Skeletal muscle cell (primary cell): Measurements from ENCODE around the gene TRAF3IP1.
"Not testable (repeated sequence)": the region's sequence is repeated elsewhere in the genome, so short reads cannot be mapped to it uniquely, and the experiment has no call there.

Source experiments
- DNase-seq: peaks from one replicate; pipeline ENCODE4 v3.0.0-alpha.2; 2010; ENCODE audit warnings: low read depth
- H3K4me3 ChIP-seq: 2 replicates; pipeline ENCODE4 v1.5.1; 2011; ENCODE audit warnings: low read depth, mild to moderate bottlenecking, control low read depth, low read length, moderate library complexity

TRAF3IP1 gene

DNA sequence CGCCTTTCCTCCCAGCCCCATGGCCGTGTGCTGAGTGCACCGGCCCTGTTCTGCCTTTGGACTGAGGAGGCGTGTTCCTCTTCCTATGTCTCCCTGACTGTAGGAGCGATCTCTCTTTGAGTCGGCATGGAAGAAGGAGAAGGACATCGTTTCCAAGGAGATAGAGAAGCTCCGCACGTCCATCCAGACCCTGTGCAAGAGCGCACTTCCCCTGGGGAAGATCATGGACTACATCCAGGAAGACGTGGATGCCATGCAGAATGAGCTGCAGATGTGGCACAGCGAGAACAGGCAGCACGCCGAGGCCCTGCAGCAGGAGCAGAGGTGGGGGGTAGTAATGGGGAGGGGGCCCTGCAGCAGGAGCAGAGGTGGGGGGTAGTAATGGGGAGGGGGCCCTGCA lies 77.0 kb downstream of the TRAF3IP1 start:
- no peak overlapping the region for H3K4me3 ChIP-seq
- DNase-seq = no peak

DNA sequence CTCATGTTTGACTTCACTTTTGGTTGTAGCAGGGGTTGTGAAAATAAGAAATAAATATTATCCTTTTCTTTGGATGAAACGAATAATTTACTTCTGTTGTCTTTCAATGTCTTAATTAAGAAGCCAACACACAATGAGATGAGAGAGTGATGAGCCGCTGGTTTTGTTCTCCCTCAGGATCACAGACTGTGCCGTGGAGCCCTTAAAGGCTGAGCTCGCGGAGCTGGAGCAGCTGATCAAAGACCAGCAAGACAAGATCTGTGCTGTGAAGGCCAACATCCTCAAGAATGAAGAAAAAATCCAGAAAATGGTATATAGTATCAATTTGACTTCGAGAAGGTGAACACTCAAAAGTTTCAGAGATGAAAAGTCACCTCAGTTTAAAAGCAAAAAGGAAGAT lies 78.3 kb downstream of the TRAF3IP1 start:
- H3K4me3 ChIP-seq = no peak overlapping the region
- DNase-seq = no peak

DNA sequence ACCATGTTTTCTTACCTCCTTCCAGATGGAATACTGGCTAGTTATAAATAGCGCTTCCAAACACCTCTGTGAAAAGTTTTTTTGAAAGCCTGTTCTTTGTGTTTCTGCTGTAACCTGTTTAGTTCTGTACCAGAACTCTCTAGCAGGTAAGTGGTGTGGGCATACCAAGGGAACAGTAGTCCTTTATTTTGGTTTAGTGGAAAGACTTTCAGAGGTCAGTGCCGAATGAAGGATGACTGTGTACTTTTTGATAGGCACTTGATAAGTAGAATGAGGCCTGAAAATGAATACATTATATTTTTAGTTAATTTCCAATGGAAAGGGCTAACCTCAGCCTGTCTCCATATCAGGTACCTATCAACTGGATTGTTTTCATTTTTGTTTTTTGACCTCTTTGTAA lies 78.8 kb downstream of the TRAF3IP1 start:
- no peak overlapping the region for H3K4me3 ChIP-seq
- no peak for DNase-seq

DNA sequence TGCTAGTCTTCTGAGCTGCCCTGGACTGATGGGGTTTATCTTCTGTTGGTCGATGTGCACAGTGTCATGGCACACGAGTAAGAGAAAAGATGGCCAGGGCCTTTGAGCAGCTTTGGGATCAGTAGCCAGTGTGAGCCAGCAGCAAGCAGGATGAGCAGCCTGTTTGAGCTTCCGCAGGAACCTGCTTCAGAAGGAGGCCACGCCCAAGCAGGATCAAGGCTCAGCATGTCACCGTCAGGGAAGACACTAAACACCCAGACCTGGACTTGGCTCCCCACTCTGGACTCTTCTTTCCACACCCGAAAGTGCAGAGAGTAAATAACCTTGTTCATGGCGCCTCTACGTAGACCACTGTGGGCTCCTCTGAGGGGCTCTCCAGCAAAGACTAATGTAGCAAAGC lies 81.2 kb downstream of the TRAF3IP1 start:
- no peak for DNase-seq
- H3K4me3 ChIP-seq = no peak overlapping the region

DNA sequence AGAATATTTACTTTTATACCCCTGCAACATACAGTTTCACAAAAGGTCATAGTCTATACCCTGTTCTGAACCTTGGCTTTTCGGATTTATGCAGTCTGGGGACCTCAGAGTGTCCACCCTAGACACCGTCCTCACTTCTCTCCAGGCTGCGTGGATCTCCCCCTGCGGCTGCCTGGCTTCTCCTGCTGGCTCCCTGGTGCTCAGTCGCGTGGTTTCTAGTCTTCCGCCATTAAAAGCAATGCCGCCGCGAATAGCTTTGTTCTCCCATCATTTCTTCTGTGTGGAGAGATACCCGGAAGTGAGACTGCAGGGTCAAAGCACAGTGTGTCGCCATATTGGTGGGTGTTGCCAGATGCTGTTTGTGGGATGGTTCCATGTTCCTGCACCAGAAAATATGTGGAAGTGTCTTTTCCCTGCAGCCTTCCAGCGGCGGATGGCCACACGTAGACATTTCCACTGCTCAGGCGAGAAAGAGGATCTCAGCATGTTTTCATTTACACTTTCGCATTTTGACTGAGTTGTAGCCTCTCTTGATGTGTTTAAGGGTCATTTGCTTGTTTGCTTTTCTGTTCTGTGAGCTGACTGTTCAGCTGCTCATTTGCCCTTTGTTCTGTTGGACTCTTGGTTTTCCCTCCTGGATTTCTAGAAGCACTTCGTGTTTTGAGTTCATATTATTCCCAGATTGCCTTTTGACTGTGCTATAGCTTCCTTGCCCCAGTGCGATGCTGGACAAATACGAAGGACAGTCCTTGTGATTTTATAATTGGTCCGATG lies 83.5 kb downstream of the TRAF3IP1 start:
- H3K4me3 ChIP-seq = no peak overlapping the region

DNA sequence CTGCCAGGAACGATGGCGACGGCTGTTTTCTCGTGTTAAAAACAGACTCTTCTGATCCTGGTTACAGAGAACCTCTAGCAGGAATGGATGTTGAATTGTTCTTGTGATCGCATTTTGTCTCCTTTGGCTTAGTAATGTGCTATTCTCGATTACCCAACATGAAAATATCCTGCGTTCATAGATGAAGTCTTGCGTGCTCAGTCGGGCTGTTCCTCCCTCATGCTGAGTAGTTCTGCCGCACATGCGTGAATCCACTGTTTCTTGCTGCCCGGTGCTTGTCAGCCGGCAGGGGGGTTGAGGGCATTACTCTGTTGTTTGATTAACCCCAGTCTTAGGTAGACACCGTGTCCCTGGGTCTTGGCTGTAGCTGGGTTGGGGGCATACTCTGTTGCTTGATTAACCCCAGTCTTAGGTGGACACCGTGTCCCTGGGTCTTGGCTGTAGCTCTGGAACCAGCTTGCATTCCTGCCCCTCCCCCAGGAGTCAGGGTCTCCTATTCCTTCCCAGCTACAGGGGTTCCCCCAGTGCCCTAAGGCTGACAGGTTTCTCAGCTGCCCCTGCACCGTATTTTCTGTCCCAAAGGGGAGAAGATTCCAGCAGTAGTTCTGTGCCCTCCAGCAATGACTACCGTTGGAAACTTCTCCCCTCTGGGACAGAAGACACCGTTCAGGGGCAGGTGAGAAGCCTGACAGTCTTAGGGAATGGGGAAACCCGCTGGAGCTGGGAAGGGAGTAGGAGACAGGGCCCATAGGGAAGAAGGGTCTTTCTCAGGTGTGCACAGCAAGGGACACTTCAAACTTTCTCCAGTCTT lies 84.3 kb downstream of the TRAF3IP1 start:
- no peak overlapping the region for H3K4me3 ChIP-seq
- DNase-seq = no peak

More for the DNA sequence above, 83.5 kb downstream of the TRAF3IP1 start:
- DNase-seq = no peak

DNA sequence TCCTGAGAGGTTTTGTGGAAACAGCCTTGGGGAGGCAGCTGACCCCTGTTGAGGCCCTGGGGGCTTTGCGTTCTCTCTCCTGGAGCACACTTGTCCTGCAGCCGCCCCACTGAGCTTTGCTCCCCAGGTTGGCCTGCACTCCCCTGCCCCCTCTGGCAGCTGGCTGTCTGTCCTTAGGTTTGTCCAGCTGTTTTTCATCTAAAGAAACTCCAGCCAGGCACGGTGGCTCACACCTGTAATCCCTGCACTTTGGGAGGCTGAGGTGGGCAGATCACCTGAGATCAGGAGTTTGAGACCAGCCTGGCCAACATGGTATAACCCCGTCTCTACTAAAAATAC lies 84.9 kb downstream of the TRAF3IP1 start:
- not testable (repeated sequence) for H3K4me3 ChIP-seq, DNase-seq

DNA sequence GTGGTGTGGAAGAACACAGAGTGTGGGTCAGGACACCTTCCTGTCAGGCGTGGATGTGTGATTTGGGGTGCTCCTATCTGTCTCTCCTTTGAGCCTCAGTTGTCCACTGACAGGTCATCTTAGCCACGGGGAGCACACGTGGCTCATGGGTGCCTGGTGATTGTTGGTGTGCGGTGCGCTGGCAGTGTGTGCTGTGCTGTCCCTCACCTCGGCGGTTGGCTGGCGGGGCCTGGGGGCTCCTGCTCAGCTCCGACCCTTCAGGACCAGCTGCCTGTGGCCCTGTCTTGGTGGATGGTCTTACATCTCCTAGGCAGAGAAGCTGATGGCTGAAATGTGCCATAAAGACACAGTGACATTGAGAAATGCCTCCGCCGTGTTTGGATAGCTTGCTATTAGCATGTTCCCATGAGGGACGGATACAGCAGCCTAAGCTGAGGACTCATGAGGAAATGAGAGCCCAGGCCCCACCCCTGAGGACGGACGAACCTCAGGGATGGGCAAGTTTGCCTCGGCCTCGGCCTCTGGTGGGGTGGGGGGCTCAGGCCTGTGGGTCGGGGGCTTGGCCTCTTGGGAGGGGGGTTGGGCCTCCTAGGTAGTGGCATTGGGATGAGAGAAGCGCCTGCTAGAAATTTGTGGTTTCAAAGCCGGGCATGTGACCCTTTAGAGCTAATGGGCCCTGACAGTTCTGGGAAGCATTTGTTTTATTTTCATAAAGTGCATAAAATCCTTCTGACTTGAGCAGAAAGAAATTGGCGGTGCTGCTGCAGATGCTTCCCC lies 86.1 kb downstream of the TRAF3IP1 start:
- no peak for DNase-seq
- H3K4me3 ChIP-seq = no peak overlapping the region

DNA sequence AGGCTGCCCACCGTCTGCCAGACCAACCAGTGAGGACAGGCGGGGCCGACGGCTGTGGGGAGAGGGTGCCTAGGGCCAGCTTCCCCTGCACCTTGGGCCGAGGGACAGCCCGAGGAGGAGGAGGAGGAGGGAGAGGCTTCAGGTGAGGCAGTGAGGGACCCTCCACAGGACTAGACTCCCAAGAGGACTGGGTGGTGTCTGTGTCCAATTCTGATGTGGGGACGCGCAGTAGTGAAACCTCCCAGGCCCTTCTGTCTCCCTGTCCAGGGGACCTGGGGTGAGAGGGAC lies 86.6 kb downstream of the TRAF3IP1 start:
- H3K4me3 ChIP-seq = no peak overlapping the region
- no peak for DNase-seq

DNA sequence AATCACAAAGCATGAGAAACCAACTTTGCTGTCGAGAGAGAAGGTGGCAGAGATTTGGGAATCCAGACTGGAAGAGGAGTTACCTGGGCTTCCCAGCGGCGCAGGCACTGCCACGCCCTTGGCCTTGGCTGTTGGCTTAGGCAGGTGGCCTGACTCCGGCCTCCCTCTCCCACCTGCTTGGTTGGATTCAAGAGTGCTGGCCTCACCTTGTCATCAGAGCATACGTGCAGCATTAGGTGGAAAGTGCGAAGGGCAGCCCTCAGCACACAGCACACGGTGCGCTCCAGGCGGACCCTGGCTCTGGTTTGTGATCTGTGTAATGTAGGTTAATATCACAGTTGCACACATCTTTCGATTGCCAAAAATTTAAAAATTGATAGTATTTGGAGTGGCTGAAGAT lies 87.2 kb downstream of the TRAF3IP1 start:
- H3K4me3 ChIP-seq = no peak overlapping the region
- DNase-seq = no peak

DNA sequence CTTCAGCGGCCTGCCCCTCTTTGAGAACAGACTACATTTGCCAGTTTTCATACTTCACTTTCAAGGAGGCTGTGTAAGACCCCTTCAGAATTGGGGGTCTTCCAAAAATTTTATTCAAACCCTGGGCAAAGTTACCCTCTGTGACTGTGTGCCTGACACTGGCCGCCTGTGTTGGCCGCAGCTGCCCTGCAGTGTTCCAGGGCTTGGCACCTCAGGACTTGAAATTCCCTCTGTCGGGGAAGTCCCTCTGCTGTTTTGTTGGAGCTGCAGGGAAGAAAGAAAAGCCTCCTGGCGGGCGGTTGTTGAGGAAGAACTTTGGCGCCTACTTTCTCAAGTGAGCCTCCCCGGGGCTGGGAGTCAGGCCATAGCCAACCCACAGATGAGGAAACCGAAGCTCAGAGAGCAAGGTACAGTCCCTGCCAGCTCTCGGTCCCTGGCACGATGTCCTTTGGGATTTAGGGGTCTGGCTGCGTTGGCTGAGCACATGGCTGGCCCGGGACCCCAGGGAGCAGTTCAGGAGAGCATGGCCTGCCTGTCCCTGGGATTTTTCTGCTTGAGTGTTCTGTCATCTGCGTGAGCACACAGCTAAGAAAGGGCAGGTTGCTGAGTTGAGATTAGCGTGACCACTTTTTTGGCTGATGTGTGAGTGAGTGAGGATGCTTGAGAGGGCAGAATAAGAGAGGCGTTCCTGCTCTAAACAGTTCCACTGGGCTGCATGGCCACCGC lies 88.5 kb downstream of the TRAF3IP1 start:
- H3K4me3 ChIP-seq = no peak overlapping the region
- DNase-seq = no peak

DNA sequence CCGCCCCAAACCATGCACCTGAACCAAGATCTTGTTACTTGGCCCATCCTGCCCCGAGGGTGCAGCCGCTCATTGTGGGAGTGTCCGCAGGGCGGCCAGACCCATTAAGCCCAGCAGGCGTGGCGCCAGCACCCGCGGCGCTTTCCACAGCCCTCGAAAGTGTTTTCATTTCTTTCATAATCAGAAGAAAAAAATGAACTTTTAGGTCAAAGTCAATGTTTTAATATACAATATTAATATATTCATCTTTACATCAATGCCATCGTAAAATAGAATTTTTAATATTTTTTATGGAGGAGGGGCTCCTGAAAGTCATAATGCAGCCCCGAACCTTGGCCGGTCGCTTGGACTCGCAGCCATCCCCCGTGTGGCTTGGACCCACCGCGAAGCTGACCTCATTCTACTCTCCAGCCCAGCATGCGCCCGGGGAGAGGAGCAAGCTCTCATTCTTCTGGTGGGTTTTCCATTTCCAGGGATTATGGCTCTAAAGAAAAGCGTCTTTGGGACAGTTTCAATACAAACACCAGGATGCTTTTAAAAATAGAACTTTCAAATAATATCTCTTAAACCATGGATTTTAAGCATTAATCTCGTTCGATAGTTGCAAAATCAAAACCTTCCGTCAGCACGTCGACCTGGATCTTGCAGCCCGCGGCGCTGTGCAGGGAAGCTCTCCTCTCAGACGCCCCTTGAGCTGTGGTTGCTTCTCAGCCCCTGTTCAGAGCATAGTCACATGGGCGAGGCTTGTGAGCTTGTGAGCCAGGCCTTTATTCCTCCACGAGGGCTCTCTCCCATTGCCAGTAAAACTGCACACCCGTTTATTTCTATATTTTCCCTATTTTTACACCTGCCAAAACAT lies 89.3 kb downstream of the TRAF3IP1 start:
- no peak for DNase-seq
- H3K4me3 ChIP-seq = no peak overlapping the region

DNA sequence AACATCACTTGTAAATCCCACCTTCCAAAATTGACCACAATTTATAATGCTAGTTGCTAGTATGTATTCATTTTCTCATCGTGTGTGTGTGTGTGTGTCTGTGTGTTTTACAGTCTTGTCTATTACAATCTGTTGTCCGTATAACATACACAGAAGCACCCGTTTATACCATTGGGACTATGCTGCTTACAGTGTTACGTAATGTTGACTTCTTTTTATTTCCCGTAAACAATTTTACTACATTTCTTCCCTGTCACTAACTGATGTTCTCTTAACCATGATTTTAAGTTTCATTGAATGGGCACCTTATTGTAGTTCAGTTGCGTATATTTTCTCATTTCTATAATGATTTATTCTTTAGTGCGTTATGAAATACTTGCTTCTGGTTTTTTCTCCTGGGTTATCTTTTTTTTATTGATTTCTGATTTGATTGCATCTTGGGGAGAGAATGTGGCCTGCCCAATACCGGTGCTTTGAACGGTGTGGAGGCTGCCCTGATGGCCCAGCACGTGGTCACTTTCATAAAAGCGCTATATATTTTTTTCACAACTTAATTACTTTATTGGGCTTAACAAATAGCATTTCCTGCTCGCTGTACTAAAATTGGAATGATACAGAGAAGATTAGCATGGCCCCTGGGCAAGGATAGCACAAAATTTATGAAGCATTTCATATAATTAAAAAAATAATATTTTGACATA lies 91.9 kb downstream of the TRAF3IP1 start:
- no peak for DNase-seq
- no peak overlapping the region for H3K4me3 ChIP-seq

DNA sequence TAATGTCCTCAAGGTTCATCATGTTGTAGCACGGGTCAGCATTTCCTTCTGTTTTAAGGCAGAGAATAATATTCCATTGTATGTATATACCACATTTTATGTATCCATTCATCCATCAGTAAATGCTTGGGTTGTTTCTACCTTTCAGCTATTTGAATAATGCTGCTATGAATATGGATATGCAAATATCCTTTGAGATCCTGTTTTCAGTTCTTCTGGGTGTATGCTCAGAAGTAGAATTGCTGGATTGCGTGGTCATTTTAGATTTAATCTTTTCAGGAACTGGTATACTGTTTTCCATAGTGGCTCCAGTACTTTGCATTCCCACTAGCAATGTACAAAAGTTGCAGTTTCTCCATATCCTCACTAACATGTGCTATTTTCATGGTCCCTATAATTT lies 93.0 kb downstream of the TRAF3IP1 start:
- no peak for DNase-seq
- no peak overlapping the region for H3K4me3 ChIP-seq

DNA sequence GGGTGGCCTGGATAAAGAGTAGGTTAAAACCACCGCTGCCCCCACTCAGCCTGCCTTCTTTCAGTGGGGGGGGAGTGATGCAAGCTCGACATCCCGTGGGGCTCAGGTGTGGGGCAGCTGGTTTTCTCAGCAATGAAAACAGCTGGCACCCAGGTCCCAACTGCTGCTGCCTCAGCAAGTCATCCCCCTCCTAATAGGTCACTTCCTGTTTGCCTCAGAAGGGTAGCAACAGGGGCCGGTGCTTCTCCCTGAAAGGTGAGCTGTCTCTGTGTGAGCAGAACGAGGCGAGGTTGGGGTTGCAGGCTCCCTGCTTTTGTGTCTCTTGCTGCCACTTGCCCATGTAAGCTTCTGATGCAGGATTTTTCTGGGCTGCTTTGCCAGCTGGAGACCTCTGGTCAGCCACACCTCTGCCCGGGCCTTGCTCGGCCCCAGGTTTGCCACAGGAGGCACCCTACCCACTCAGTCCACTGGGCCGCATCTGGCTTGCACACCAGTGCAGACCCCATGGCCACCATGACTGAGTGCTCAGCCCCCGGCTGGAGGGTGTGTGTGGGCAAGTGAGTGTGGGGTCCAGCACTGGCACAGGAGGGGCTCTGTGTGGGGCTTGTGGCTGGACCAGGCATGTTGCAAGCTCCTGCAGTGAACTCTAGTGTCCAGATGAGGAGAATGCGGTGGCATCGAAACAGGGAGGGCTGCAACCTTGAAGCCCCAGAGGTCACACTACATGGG lies 94.9 kb downstream of the TRAF3IP1 start:
- no peak for DNase-seq
- H3K4me3 ChIP-seq = no peak overlapping the region

DNA sequence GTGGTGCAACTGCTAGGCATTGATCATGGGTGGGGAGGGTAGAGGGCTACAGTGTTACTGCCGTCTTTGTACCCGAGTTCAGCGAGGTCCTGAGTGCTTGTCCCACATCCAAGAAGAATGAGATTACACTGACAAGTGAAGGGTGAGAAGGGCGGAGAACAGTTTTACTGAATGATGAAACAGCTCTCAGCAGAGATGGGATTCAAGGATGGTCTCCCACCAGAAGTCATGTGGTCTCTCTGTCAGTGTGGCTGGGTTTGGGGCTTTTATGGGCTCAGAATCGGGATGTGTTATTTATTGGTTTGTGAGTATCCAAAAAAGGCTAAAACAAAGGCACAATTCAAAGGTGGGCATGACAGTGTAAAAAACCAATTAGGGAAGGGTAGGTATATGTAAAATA lies 95.6 kb downstream of the TRAF3IP1 start:
- no peak for DNase-seq
- H3K4me3 ChIP-seq = no peak overlapping the region

DNA sequence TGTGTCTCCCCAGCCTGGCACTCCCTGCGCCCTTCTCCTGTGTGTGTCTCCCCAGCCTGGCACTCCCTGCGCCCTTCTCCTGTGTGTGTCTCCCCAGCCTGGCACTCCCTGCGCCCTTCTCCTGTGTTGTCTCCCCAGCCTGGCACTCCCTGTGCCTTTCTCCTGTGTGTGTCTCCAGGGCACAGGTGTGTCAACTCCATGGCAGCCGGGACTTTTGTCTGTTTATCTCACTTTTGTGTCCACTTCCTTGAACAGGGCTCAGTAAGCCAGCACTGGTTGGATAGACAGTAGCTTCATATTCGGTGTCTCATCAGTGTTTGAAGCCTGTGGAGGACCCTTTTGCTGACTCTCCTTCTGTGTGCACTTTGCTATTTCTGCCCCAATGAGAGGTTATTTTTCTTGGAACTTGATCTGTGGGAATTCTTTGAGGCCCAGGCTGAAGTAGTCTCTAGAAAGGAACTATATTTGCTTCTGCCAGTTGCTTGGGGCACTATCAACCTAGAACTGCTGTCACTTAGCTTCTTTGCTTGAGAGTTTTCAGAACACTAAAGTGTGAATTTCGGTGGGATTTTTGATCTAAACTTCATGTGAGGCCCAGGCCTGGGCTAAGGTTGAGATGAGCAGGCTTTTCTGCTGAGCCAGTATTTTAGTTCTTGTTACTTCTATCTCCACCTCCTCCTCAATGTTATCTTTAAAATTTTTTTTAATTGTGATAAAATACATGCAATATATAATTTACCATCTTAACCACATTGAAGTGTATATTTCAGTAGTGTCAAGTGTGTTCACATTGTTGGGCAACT lies 98.1 kb downstream of the TRAF3IP1 start:
- no peak for DNase-seq
- H3K4me3 ChIP-seq = no peak overlapping the region
